T-cell (primary cell): Measurements from ENCODE around the gene IFITM1. TPM values are rescaled to one million over a fixed set of nuclear protein-coding genes. Genes with fewer than 3 reads are reported as not detected.

Experiments
- ATAC-seq, 4 experiments: fragments of 200-7000 bp in 3 of 4; fragments of 150-1000 bp in 1 of 4; cut with Tn5 transposase; replicated peaks in 1 of 4; 1 replicate in 3 of 4; 2 replicates in 1 of 4; pipeline ENCODE4 v1.10.0; 2021; ENCODE audit warnings: moderate library complexity in 3 of 4, mild to moderate bottlenecking in 2 of 4, moderate number of reproducible peaks in 1 of 4
- CTCF ChIA-PET, 2 donors: fragments of 300-600 bp; sonication (Branson Sonifier 250); formaldehyde crosslinking; loops; one replicate each; lab custom pipeline; 2022; ENCODE audit warnings: antibody characterized with exemption in 2 of 2; lab: Charles Lee
- POLR2A ChIA-PET, 2 donors: fragments of 300-600 bp; sonication (Branson Sonifier 250); formaldehyde crosslinking; loops; one replicate each; lab custom pipeline; 2022; ENCODE audit warnings: antibody characterized with exemption in 2 of 2; lab: Charles Lee
- DNase-seq, 35 experiments: peaks; one replicate each; pipeline versions ENCODE4 v3.0.0 to v3.0.0-alpha.2; 2013 to 2023
- H3K27ac ChIP-seq: one replicate; pipeline ENCODE4 v1.5.1; 2013; ENCODE audit warnings: low read length
- H3K27me3 ChIP-seq, 2 experiments: replicated peaks in 1 of 2; 1 replicate in 1 of 2; 2 replicates in 1 of 2; pipeline versions ENCODE4 v1.6.1 to v1.7.0; 2013; ENCODE audit warnings: low read length in 1 of 2, mixed read lengths in 1 of 2; ENCODE audit not compliant: control insufficient read depth in 2 of 2, insufficient read depth in 2 of 2; ENCODE audit errors: extremely low read depth in 1 of 2
- H3K36me3 ChIP-seq, 2 donors: 1 replicate in 1 of 2; 2 replicates in 1 of 2; pipeline versions ENCODE4 v1.6.1 to v1.7.0; 2013; ENCODE audit warnings: low read length in 1 of 2; ENCODE audit not compliant: control insufficient read depth in 2 of 2, insufficient read depth in 1 of 2; ENCODE audit errors: extremely low read depth in 1 of 2
- H3K4me1 ChIP-seq, 2 experiments: 1 replicate in 1 of 2; 2 replicates in 1 of 2; pipeline versions ENCODE4 v1.6.1 to v1.7.0; 2013; ENCODE audit warnings: low read length in 2 of 2, mixed read lengths in 1 of 2; ENCODE audit not compliant: insufficient read depth in 2 of 2, control insufficient read depth in 1 of 2; ENCODE audit errors: extremely low read depth in 1 of 2
- H3K4me3 ChIP-seq, 2 donors: 1 replicate in 1 of 2; 2 replicates in 1 of 2; pipeline versions ENCODE4 v1.5.1 to v1.7.0; 2013; ENCODE audit warnings: mild to moderate bottlenecking in 2 of 2, low read length in 1 of 2, moderate library complexity in 1 of 2; ENCODE audit not compliant: control insufficient read depth in 1 of 2; ENCODE audit errors: extremely low read depth in 1 of 2
- H3K9me3 ChIP-seq: 2 replicates; pipeline ENCODE4 v1.7.0; 2013
- H3K27ac Mint-ChIP-seq, 2 donors: one replicate each; pipeline ENCODE4 v1.8.0; 2020 to 2021; ENCODE audit warnings: mild to moderate bottlenecking in 2 of 2, mixed read lengths in 2 of 2
- H3K27me3 Mint-ChIP-seq, 2 donors: one replicate each; pipeline ENCODE4 v1.8.0; 2021 to 2022; ENCODE audit warnings: mixed read lengths in 2 of 2
- H3K36me3 Mint-ChIP-seq: one replicate; pipeline ENCODE4 v1.8.0; 2021; ENCODE audit warnings: mixed read lengths
- H3K4me1 Mint-ChIP-seq, 3 donors: one replicate each; pipeline ENCODE4 v1.8.0; 2020 to 2022; ENCODE audit warnings: mixed read lengths in 3 of 3, mild to moderate bottlenecking in 1 of 3
- H3K4me3 Mint-ChIP-seq, 3 donors: one replicate each; pipeline ENCODE4 v1.8.0; 2020 to 2022; ENCODE audit warnings: mild to moderate bottlenecking in 3 of 3, mixed read lengths in 3 of 3, moderate library complexity in 3 of 3
- H3K9me3 Mint-ChIP-seq, 3 donors: one replicate each; pipeline ENCODE4 v1.8.0; 2020 to 2022; ENCODE audit warnings: mixed read lengths in 3 of 3
- WGBS: methylation state at CpG from one replicate; pipeline ENCODE4 v1.1.5; 2013; ENCODE audit warnings: missing lambda C conversion rate; ENCODE audit not compliant: insufficient coverage; 5-methylcytosine and 5-hydroxymethylcytosine counted together
- total RNA-seq, 35 experiments: library from RNA in 6 of 35; stranded (reverse) in 6 of 35; fragments of 120-200 nt in 1 of 35; gene quantifications; one replicate each; pipeline versions ENCODE4 v1.2.1 to v1.2.4 and lab custom pipeline; 2013 to 2026

Gene IFITM1
- total RNA-seq, 5 donors from 2014 or later (not counting 1 experiment from before 2014, with no cell fraction given): 201 to 427 (median 243) TPM

- Histone ChIP-seq H3K9me3 (no peaks in the 10 kb centered on the region), H3K27ac (no peak overlapping the region), H3K4me1 (peaks cover 8 to 39% of the 10 kb centered on the region in 2 experiments), H3K27me3 (peaks cover 0 to 25% of the 10 kb centered on the region in 2 experiments), H3K4me3 (no peak overlapping the region), H3K36me3 (peaks cover 11 to 14% of the 10 kb centered on the region in 2 donors)
- peak; percentile 5 to 31 (median 16) for ATAC-seq
- ChIA-PET CTCF (no interaction called here), POLR2A (interaction anchor here in 1 of 2 donors (0.5 kb wide), 1 partner anchor 380 kb away, joined by 3 read pairs; no protein-coding TSS in a partner anchor)
- H3K4me1 Mint-ChIP-seq: peaks cover 8 to 34% (median 31%) of the 10 kb centered on the region in 3 donors
- H3K27me3 Mint-ChIP-seq: peaks cover 4 to 6% of the 10 kb centered on the region in 2 donors
- peak overlapping the region; percentile 28 to 85 for H3K27ac Mint-ChIP-seq
- peak in 4 of 35 experiments; percentile 0 to 23 (median 4) for DNase-seq
- WGBS: 74% methylated on average over 7 of the region's 13 CpGs
- H3K4me3 Mint-ChIP-seq: peak overlapping the region in 1 of 3 donors; percentile 58
- no peaks in the 10 kb centered on the region for H3K36me3 Mint-ChIP-seq
- H3K9me3 Mint-ChIP-seq: no peaks in the 10 kb centered on the region
These were observed 16.7 kb upstream of the IFITM1 start for GRCh38 chr11:297051-297585.

DNA sequence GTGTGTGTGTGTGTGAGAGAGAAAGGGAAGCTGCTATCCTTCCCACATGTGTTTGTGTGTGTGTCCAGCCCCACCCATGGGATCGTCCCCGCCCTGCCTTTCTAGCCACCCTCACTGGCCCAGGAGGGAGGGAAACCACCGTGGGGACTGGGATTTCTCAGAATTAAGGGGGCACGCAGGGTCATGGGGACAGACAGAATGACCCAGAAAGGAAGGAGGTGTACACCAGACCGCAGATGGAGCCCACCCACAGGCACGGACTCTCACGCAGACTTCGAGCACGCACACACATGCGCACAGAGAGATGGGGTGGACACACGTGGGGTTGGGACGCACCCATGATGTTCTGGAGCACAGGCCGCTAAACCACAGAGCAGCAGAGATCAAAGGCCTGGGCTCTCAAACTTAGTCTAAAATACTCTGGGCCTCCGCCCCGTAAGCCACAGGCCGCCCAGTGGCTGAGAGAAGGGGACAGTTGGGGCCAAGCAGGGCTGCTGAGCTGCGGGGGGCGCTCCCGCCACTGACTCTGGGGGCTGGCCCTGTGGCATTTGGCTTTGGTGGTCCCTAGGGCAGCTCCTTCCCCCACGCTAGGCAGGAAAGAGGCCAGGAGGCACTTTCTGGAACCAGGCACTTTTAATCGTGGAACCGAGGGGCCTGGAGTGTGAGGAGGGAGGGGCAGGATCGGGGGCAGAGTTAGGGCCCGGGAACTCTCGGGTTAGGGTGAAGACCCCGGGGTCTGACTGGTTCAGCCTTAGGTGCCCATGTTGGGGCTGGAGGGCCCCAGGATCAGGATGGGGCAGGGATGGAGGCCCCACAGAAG lies 16.0 kb upstream of the IFITM1 start:
- Mint-ChIP-seq H3K4me1 (peaks cover 9 to 36% (median 34%) of the 10 kb centered on the region in 3 donors), H3K36me3 (no peaks in the 10 kb centered on the region), H3K4me3 (peak overlapping the region in 1 of 3 donors; percentile 58), H3K27me3 (peaks cover 4 to 7% of the 10 kb centered on the region in 2 donors), H3K27ac (peak overlapping the region; percentile 55 to 85), H3K9me3 (no peaks in the 10 kb centered on the region)
- CTCF ChIA-PET: no interaction called here
- Histone ChIP-seq H3K4me1 (peaks cover 8 to 34% of the 10 kb centered on the region in 2 experiments), H3K27me3 (peaks cover 0 to 25% of the 10 kb centered on the region in 2 experiments), H3K27ac (no peak overlapping the region), H3K9me3 (no peaks in the 10 kb centered on the region), H3K36me3 (peaks cover 10 to 11% of the 10 kb centered on the region in 2 donors), H3K4me3 (no peak overlapping the region)
- ATAC-seq: peak; percentile 23 to 39 (median 31)
- peak in 7 of 35 experiments; percentile 3 to 68 (median 11) for DNase-seq
- 48% methylated on average over 20 of the region's 26 CpGs for WGBS
- POLR2A ChIA-PET: interaction anchor here in 1 of 2 donors (0.5 kb wide), 1 partner anchor 380 kb away, joined by 3 read pairs; no protein-coding TSS in a partner anchor

GRCh38 chr11:298406-299065 lies 15.3 kb upstream of the IFITM1 start:
- peaks cover 0 to 25% of the 10 kb centered on the region in 2 experiments for H3K27me3 ChIP-seq
- ChIA-PET CTCF (interaction anchor here (0.6 to 1.2 kb wide), 2 partner anchors 40 to 48 kb away, joined by 3 to 4 read pairs; no protein-coding TSS in a partner anchor), POLR2A (interaction anchor here in 1 of 2 donors (0.6 kb wide), 1 partner anchor 57 kb away, joined by 3 read pairs; no protein-coding TSS in a partner anchor)
- Mint-ChIP-seq H3K4me1 (peaks cover 15 to 43% (median 39%) of the 10 kb centered on the region in 3 donors), H3K27ac (no peak overlapping the region), H3K36me3 (no peaks in the 10 kb centered on the region), H3K9me3 (no peaks in the 10 kb centered on the region), H3K4me3 (no peak overlapping the region), H3K27me3 (peaks cover 4 to 7% of the 10 kb centered on the region in 2 donors)
- no peak overlapping the region for H3K27ac ChIP-seq
- peaks cover 8 to 33% of the 10 kb centered on the region in 2 experiments for H3K4me1 ChIP-seq
- no peaks in the 10 kb centered on the region for H3K9me3 ChIP-seq
- 91% methylated on average over 12 of the region's 15 CpGs for WGBS
- ATAC-seq (peak in 1 of 4 experiments; percentile 3), DNase-seq (peak in 2 of 35 experiments; percentile 0 to 2)
- H3K4me3 ChIP-seq: no peak overlapping the region
- peaks cover 7 to 10% of the 10 kb centered on the region in 2 donors for H3K36me3 ChIP-seq

DNA sequence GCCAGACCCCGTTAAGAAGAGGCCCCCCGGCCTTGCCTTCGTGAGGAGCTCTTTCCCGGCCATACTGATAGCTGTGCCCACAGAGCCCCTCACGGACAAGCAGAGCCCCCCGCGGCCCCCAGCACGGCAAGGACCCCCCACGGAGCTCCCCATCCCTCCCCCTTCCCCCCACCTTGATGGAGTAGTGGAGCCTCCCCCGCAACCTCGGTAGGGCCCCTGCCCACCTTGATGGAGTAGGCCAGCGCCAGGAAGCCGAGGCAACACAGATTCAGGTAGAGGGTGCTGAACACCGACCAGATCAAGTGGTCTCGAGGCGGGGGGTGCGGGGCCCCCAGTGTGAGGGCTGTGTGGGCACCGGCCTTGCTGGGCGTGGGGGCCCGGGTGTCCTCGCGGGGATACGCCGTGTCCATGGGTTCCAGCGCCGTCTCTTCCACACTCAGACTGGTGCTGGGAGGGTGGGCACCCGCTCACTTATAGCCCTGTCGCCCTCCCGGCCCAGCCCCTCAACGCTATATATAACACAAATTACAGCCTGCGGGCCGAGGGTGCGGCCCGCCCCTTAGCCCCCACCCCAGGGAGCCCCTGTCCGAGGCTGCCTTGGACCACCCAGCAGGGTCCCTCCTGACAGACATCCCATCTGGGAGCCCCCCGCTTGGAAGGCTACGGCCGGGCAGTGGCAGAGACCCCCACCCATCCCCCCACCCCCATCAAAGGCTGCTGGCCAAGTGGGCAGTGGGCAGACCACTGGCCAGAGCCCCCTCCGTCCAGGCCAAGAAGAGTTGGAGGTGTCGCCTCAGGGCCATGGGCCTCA lies 14.6 kb upstream of the IFITM1 start, which contains the start of gene IFITM5:
IFITM5 (minus strand) TSS at position 446 of the 811 bp plus-strand sequence; CDS start at position 410, 36 bp downstream.
- Histone ChIP-seq H3K9me3 (no peaks in the 10 kb centered on the region), H3K4me3 (no peak within 1 kb of the TSS), H3K27ac (no peak within 1 kb of the TSS), H3K27me3 (peaks cover 0 to 25% of the 10 kb centered on the region in 2 experiments), H3K4me1 (peaks cover 8 to 33% of the 10 kb centered on the region in 2 experiments), H3K36me3 (peaks cover 0 to 3% of the 10 kb centered on the region in 2 donors)
- ATAC-seq (no peak), DNase-seq (peak in 3 of 35 experiments; percentile 0 to 15 (median 3))
- Mint-ChIP-seq H3K36me3 (no peaks in the 10 kb centered on the region), H3K9me3 (no peaks in the 10 kb centered on the region), H3K4me1 (peaks cover 16 to 46% (median 42%) of the 10 kb centered on the region in 3 donors), H3K27me3 (peaks cover 4 to 7% of the 10 kb centered on the region in 2 donors), H3K27ac (no peak within 1 kb of the TSS), H3K4me3 (peak within 1 kb of the TSS in 1 of 3 donors; percentile 10)
- ChIA-PET CTCF (interaction anchor here (0.6 to 1.2 kb wide), 2 partner anchors 39 to 48 kb away, joined by 3 to 4 read pairs; no protein-coding TSS in a partner anchor), POLR2A (interaction anchor here in 1 of 2 donors (0.6 kb wide), 1 partner anchor 56 kb away, joined by 3 read pairs; no protein-coding TSS in a partner anchor)
- 73% methylated on average over 24 of the region's 40 CpGs for WGBS

GRCh38 chr11:299951-300735 lies 13.7 kb upstream of the IFITM1 start:
- ChIA-PET CTCF (no interaction called here), POLR2A (no interaction called here)
- H3K9me3 Mint-ChIP-seq: no peaks in the 10 kb centered on the region
- WGBS: 44% methylated on average over 11 of the region's 20 CpGs
- Histone ChIP-seq H3K9me3 (no peaks in the 10 kb centered on the region), H3K36me3 (peaks cover 0 to 3% of the 10 kb centered on the region in 2 donors), H3K27me3 (peaks cover 0 to 25% of the 10 kb centered on the region in 2 experiments), H3K4me3 (no peak overlapping the region), H3K4me1 (peaks cover 8 to 41% of the 10 kb centered on the region in 2 experiments), H3K27ac (no peak overlapping the region)
- peaks cover 19 to 49% (median 45%) of the 10 kb centered on the region in 3 donors for H3K4me1 Mint-ChIP-seq
- H3K27me3 Mint-ChIP-seq: peaks cover 4 to 7% of the 10 kb centered on the region in 2 donors
- ATAC-seq (peak in 3 of 4 experiments; percentile 15 to 38 (median 33)), DNase-seq (peak in 4 of 35 experiments; percentile 42 to 49 (median 46))
- H3K36me3 Mint-ChIP-seq: no peaks in the 10 kb centered on the region
- H3K27ac Mint-ChIP-seq: peak overlapping the region in 1 of 2 donors; percentile 2
- H3K4me3 Mint-ChIP-seq: peak overlapping the region in 1 of 3 donors; percentile 10
